GM18498 (cell line): ENCODE measurements around the gene ARID5B.

Experiments
- ATAC-seq: cut with Tn5 transposase; IDR thresholded peaks from one replicate; pipeline ENCODE4 v1.9.1; 2021; ENCODE audit warnings: mild to moderate bottlenecking, moderate library complexity; ENCODE audit not compliant: unreplicated experiment

The ARID5B gene

GRCh38 chr10:61903221-61903927, 1.9 kb downstream of the ARID5B start:
- peak; percentile 63 for ATAC-seq

GRCh38 chr10:61903928-61904344, 2.4 kb downstream of the ARID5B start:
- ATAC-seq: no peak

DNA sequence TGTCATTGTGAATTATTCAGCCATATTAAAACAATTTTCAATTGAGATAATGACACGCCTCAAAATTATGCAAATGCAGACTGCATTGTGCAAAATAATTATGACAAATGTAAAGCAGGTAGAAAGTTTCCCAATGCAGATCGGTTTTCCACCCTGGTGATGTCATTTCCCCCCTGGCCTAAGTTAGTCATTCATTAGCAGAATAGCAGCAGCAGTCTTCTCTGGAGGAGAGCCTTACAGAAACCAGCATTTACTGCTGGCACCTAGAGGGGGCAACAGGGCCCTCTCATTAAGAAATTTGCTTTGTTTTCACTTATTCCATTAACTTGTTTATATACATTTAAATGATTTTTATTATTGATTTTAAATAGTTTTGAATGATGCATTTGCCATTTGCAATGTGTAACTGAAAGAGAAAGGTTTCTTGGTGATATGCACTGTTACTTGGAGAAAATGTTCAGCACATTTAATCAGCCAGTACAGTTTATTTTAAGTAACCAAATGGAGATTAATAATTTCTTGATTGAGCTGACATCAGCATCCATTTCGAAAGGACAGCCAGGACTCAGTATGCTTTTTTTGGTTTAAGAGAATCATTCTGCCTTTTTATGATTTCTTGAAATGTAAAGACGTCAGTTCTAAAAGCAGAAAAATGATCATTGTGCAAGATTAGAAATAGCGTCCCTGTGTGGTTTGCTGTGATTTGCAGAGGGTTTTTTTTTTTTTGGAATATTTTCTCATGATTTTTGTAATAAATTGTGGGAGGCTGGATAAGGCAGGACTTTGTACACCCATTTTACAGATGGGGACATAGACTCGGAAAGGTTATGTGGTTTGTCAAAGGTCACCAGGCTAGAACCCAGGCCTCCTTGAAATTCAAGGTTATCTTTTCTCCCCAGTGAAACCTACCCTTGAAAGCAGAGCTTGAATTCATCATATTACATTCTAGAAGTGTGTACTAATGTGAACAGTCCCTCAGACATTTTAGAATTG, 3.5 kb downstream of the ARID5B start:
- ATAC-seq: peak; percentile 40

DNA sequence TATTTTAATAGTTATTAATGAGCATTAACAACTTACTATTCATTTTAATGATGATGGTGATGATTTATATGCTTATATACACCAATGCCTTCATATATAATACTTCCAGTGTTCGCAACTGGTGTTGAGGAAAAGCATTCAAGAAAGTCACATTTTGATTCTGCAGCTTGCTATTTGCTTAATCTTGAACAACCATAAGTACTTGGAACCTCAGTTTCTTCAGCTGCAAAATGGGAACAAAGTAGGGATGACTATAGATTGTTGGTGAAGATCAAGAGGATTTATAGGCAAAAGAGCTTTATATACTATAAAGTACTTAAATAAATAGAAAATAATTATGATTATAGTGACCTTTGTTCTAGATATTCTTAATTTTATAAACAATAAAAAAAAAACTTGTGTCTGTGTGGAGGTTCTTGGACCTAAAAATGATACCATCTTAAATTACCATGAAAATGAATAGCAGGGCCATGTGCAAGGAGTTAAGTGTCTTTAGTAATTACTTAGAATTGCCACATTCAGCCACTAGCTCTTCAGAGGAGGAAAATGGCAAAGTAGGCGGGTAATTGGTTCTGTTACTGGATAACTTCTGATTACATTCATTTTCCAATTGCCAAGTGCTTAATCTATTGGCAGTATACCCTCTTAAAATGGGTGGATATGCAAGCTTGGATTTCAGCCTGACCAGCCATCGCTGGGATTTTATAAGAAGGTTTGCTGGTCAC, 4.5 kb downstream of the ARID5B start:
- no peak for ATAC-seq

GRCh38 chr10:61906562-61906901, 5.0 kb downstream of the ARID5B start:
- ATAC-seq: no peak

GRCh38 chr10:61907011-61907410, 5.5 kb downstream of the ARID5B start:
- no peak for ATAC-seq

- ATAC-seq: no peak
Observed at GRCh38 chr10:61907587-61907986, 6.1 kb downstream of the ARID5B start.

- ATAC-seq: no peak
Observed at GRCh38 chr10:61910226-61910805, 8.8 kb downstream of the ARID5B start.

DNA sequence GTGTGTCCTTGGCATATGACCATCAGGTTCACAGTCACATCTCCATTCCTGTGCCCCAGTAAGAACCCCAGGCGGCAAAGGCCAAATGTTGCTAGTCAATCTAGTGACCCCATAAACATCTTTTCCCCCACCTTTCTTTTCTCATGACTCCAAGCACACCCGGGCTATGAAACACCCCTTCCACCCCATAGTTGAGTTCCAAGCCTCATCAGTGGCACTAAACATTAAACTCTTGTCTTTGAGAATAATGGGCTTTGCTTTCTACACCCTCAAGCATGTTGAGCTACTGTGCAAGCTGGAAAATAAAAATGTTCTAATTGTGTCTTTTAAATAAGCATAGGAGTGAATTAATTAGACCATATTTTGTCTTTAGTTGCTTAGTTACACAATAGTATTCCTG, 9.4 kb downstream of the ARID5B start:
- no peak for ATAC-seq

DNA sequence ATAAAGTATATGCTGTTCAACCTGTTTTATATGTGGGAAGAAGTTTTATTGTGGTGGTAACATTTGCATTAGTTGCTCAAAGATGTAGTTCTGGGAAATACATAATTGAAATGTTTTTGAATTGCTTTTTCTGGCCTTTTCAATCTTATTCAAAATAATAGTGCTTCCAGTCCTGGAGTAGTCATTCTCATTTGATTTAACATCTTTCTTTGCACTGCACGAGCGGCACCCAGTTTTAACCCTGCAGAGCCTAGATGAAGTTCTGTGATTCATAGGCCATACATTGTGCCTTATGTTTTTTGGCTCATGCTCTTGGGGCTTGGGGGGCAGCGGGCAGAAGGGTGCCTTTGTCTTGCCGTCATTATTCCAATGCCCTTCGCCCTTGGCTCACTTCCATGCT, 9.9 kb downstream of the ARID5B start:
- ATAC-seq: no peak

GRCh38 chr10:61912981-61913380, 11.5 kb downstream of the ARID5B start:
- no peak for ATAC-seq

DNA sequence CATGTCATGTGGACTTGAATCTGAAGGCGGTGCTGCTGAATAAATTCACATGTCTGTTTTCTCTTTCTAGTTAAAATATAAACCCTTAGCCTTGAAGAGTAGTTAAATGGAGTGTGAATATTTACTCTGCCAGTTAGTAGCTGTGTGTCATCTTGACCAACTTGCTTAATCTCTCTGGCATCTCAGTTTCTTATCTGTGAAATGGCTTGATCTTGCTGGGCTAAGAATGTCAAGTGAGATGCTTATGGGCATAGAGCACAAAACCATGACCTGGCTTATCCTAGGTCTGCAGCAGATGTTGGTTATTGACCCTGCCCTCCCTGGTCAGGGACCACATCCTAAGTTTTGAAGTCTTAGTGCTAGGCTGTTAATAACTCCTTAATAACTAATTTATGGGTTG, 16.6 kb downstream of the ARID5B start:
- no peak for ATAC-seq

DNA sequence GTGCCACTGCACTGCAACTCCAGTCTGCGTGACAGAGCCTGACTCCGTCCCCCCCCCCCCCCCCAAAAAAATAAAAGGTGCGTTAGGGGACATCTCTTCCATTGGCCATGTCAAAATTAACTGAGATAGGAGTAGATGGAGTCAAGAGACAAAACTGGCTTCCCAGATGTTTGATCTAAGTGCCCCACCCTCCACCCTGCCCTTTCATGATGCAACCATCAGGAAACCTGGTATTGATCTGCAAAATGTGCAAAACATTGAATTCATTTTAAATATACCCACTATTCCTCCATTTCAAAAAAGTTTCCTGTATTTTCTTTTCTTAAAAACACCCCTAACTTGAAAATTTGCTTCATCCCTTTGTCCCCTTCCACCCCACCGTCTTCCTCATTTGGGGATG, 17.5 kb downstream of the ARID5B start:
- ATAC-seq: no peak

- no peak for ATAC-seq
Observed at GRCh38 chr10:61919646-61920215, 18.2 kb downstream of the ARID5B start.

DNA sequence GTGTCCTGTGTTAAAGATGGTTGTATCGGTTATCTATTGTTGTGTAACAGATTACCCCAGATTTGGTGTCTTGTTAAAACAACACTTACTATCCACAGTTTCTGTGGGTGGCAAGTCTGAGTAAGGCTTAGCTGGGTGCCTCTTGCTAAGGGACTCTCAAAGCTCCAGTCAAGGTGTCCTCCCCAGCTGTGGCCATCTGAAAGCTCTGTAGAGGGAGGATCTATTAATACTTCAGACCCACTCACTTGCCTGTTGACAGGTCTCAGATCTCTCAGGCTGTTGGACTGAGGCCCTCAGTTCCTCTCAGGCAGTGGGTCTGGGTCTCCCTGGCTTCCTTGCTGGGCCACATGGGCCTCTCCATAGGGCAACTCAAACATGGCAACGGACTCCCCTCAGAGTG, 19.6 kb downstream of the ARID5B start:
- peak; percentile 66 for ATAC-seq

DNA sequence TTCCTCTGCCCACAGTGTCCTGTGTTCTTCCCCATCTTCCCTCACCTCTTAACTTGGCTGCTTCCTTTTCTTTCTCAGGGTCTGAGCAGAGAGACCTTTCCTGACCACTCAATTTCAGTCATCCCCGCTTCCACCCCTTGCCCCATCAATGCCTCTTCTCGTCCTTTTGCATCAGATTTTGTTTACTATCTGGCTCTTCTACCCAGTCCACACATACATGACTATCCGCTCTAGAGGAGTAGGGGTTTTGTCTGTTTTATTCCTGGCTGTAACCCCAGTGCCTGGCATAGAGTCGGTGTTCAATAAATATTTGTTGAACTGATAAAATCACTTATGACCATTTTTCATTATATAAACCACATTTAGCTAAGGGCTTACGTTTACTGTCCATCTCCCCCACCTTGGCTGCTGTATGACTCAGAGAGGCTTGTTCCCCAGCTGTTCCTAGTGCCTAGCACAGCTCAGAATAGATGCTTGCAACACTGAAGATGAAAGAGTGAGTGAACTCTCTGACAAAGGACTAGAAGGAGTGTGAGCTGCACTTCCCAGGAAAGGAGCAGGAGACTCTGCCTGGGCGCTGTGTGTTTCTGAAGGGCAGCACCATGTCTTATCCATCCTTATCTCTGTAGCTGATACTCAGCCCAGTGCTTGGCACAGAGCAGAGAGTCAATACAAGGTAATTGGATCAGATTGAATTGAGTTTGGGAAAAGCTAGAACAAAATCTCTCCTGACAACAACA, 21.9 kb downstream of the ARID5B start:
- ATAC-seq: no peak

- no peak for ATAC-seq
Observed at GRCh38 chr10:61923950-61924274, 22.4 kb downstream of the ARID5B start.

DNA sequence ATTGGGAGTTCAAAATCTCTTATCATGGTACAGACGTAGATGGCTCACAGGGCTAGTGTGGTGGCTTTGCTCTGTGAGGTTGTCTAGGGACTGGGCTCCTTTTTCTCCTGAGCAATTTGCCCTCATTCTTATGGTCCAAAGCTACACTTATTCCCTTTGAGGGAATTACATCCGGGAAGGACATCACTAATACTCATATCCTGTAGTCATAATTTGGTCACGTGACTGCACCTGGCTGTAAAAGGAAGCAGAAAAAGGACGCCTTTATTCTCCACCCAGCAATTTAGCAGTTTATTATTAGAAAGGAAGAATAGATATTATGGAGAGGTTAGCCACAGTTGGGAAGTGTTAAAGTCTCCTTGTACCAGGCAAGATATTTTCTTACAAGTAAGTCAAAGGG, 28.1 kb downstream of the ARID5B start:
- no peak for ATAC-seq

DNA sequence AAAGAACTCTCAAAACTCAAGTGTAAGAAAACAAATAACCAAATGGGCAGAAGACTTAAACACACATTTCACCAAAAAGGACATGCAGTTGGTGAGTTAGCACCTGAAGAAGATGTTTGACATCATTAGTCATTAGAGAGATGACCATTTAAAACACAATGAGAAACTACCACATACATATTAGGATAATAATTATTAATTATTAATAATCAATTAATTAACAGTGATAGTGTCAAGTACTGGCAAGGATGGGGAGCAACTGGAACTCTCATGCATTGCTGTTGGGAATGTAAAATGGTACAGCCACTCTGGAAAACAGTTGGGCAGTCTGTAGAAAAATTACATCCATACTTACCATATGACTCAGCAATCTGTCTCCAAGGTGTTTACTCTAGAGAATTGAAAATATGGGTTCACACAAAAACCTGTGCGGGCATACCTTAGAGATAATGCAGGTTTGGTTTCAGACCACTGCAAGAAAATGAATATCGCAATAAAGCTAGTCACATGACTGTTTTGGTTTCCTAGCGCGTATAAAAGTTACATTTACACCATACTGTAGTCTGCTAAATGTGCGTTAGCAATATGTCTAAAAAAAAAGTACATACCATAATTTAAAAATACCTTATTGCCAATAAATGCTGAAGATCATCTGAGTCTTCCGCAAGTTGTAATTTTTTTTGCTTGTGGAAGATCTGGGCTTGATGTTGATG, 30.3 kb downstream of the ARID5B start:
- no peak for ATAC-seq
